CD4-positive, CD25-positive, alpha-beta regulatory T cell (primary cell): ENCODE results near the gene CYBC1. TPM values are rescaled to one million over a fixed set of nuclear protein-coding genes. Genes with fewer than 3 reads are reported as not detected.

Source experiments
- polyA plus RNA-seq, 4 donors: library from polyadenylated mRNA; unstranded; fragments of 300-500 nt; fragmentation: Illumina TruSeq; gene quantifications; one replicate each; pipeline ENCODE4 v1.2.3, GENCODE V29; 2021
- total RNA-seq: library from RNA; stranded (reverse); gene quantifications from one replicate; pipeline ENCODE4 v1.2.3, GENCODE V29; 2022

The CYBC1 gene
- total and polyA plus RNA-seq, 5 donors from 2014 or later: 155 to 230 (median 196) TPM

Other genes starting within 250 kb of the CYBC1 start
- 76.6 TPM for gene CCDC57, start 237.9 kb downstream of the CYBC1 start, total RNA-seq
- 10 to 100 TPM; 27.7 to 38.9 (median 33.7) TPM for gene CCDC57, start 237.9 kb downstream of the CYBC1 start, polyA plus RNA-seq
- 52.5 TPM for gene SLC16A3, start 221.7 kb downstream of the CYBC1 start, total RNA-seq
- gene SLC16A3, start 221.7 kb downstream of the CYBC1 start, polyA plus RNA-seq: 1 to 10 TPM; 1.5 to 3.3 (median 2.2) TPM
- gene CSNK1D, start 177.1 kb downstream of the CYBC1 start, total RNA-seq: 333 TPM
- gene CSNK1D, start 177.1 kb downstream of the CYBC1 start, polyA plus RNA-seq: 10 to 100 TPM; 41.2 to 50.3 (median 48.6) TPM
- gene CD7, start 133.1 kb downstream of the CYBC1 start, total RNA-seq: 140 TPM
- gene CD7, start 133.1 kb downstream of the CYBC1 start, polyA plus RNA-seq: 10 to 100 TPM; 56.3 to 76.9 (median 68.3) TPM
- 0.52 TPM for gene SECTM1, start 117.0 kb downstream of the CYBC1 start, total RNA-seq
- under 1 TPM; 0.38 to 0.91 (median 0.51) TPM for gene SECTM1, start 117.0 kb downstream of the CYBC1 start, polyA plus RNA-seq
- not detected for gene TEX19, start 91.5 kb downstream of the CYBC1 start, total RNA-seq
- gene TEX19, start 91.5 kb downstream of the CYBC1 start, polyA plus RNA-seq: not detected
- not detected for gene UTS2R, start 79.0 kb downstream of the CYBC1 start, total RNA-seq
- gene UTS2R, start 79.0 kb downstream of the CYBC1 start, polyA plus RNA-seq: not detected
- 42.8 TPM for gene HEXD, start 32.4 kb downstream of the CYBC1 start, total RNA-seq
- gene HEXD, start 32.4 kb downstream of the CYBC1 start, polyA plus RNA-seq: 10 to 100 TPM in 3 of 4 donors, 1 to 10 TPM in 1; 9.7 to 13.0 (median 11.3) TPM
- gene OGFOD3, start 32.2 kb downstream of the CYBC1 start, total RNA-seq: 13.9 TPM
- gene OGFOD3, start 32.2 kb downstream of the CYBC1 start, polyA plus RNA-seq: 10 to 100 TPM; 20.5 to 32.9 (median 24.6) TPM
- gene NARF, start 8.0 kb upstream of the CYBC1 start, total RNA-seq: 93.2 TPM
- gene NARF, start 8.0 kb upstream of the CYBC1 start, polyA plus RNA-seq: 100 to 1,000 TPM in 3 of 4 donors, 10 to 100 TPM in 1; 97.0 to 141 (median 114) TPM
- gene FOXK2, start 69.0 kb upstream of the CYBC1 start, total RNA-seq: 55.6 TPM
- gene FOXK2, start 69.0 kb upstream of the CYBC1 start, polyA plus RNA-seq: 1 to 10 TPM; 2.2 to 4.9 (median 3.8) TPM
- 86.8 TPM for gene WDR45B, start 197.7 kb upstream of the CYBC1 start, total RNA-seq
- 10 to 100 TPM; 35.1 to 45.2 (median 38.0) TPM for gene WDR45B, start 197.7 kb upstream of the CYBC1 start, polyA plus RNA-seq
- gene RAB40B, start 247.9 kb upstream of the CYBC1 start, total RNA-seq: 4.9 TPM
- gene RAB40B, start 247.9 kb upstream of the CYBC1 start, polyA plus RNA-seq: 1 to 10 TPM; 2.2 to 5.3 (median 3.4) TPM